K562 (cell line): ENCODE measurements around the gene ZFP3. TPM values are rescaled to one million over a fixed set of nuclear protein-coding genes. Genes with fewer than 3 reads are reported as not detected.
A peak's percentile ranks its signal among the peaks of the same experiment; 100 is the strongest.

Experiments
- DLX4 ChIP-seq: fragments of 250-450 bp; sonication (Bioruptor Pico); IDR thresholded peaks from 2 replicates; pipeline ENCODE4 v1.6.1; 2021; ENCODE audit warnings: mild to moderate bottlenecking
- E2F8 ChIP-seq: fragments of 450-650 bp; IDR thresholded peaks from 2 replicates; pipeline ENCODE4 v1.7.1; 2018; ENCODE audit warnings: mild to moderate bottlenecking, low read depth; ENCODE audit not compliant: partially characterized antibody
- ETV5 ChIP-seq: sonication (generic); formaldehyde crosslinking; IDR thresholded peaks from 2 replicates; pipeline ENCODE4 v1.4.0; 2020; ENCODE audit warnings: low read depth, mild to moderate bottlenecking, missing genetic modification reagents
- FOSL1 ChIP-seq: fragments of 200-800 bp; sonication (Bioruptor generic); conservative IDR thresholded peaks from 2 replicates; pipeline ENCODE4 v1.6.1; 2016; ENCODE audit warnings: missing genetic modification characterization, missing compliant biosample characterization
- FOXM1 ChIP-seq, 2 experiments: fragments of 450-650 bp in 1 of 2; sonication (generic) in 1 of 2; formaldehyde crosslinking in 1 of 2; IDR thresholded peaks; 2 replicates each; pipeline versions ENCODE4 v1.6.1 to v1.9.0; 2017 to 2022; ENCODE audit warnings: low read depth in 2 of 2, mild to moderate bottlenecking in 2 of 2, missing genetic modification reagents in 1 of 2, moderate library complexity in 1 of 2
- HNRNPL ChIP-seq: fragments of 200-400 bp; formaldehyde crosslinking; IDR thresholded peaks from 2 replicates; pipeline ENCODE4 v1.6.1; 2017; ENCODE audit warnings: low read depth, mild to moderate bottlenecking, low read length
- HNRNPLL ChIP-seq: fragments of 200-400 bp; formaldehyde crosslinking; IDR thresholded peaks from 2 replicates; pipeline ENCODE4 v1.6.1; 2017; ENCODE audit warnings: low read length, low read depth, mild to moderate bottlenecking; ENCODE audit not compliant: poor library complexity, severe bottlenecking
- HNRNPUL1 ChIP-seq: fragments of 200-400 bp; formaldehyde crosslinking; IDR thresholded peaks from 2 replicates; pipeline ENCODE4 v1.6.1; 2017; ENCODE audit warnings: low read length
- MLX ChIP-seq, 2 experiments: fragments of 450-650 bp in 1 of 2; sonication (generic) in 1 of 2; formaldehyde crosslinking; conservative IDR thresholded peaks; 2 replicates each; pipeline versions ENCODE4 v1.4.0 to v1.8.1; 2020 to 2022; ENCODE audit warnings: mild to moderate bottlenecking in 1 of 2, missing genetic modification reagents in 1 of 2
- NFRKB ChIP-seq: fragments of 450-650 bp; IDR thresholded peaks from 2 replicates; pipeline ENCODE4 v1.6.1; 2016; ENCODE audit warnings: low read depth
- RAD51 ChIP-seq: fragments of 450-650 bp; IDR thresholded peaks from 2 replicates; pipeline ENCODE4 v1.7.1; 2016; ENCODE audit warnings: low read depth, mild to moderate bottlenecking, borderline replicate concordance
- SIX5 ChIP-seq, 2 experiments: IDR thresholded peaks; 2 replicates each; pipeline ENCODE4 v1.6.1; 2011; ENCODE audit warnings: low read length in 2 of 2, borderline replicate concordance in 1 of 2, low read depth in 1 of 2, mild to moderate bottlenecking in 1 of 2, moderate library complexity in 1 of 2; ENCODE audit not compliant: insufficient read depth in 1 of 2
- SP1 ChIP-seq: sonication (generic); formaldehyde crosslinking; IDR thresholded peaks from 2 replicates; pipeline ENCODE4 v1.8.1; 2022; ENCODE audit warnings: mild to moderate bottlenecking, missing genetic modification reagents
- SRSF9 ChIP-seq: fragments of 200-400 bp; formaldehyde crosslinking; IDR thresholded peaks from 2 replicates; pipeline ENCODE4 v1.6.1; 2017; ENCODE audit warnings: low read depth, low read length, borderline replicate concordance
- ZBTB43 ChIP-seq: sonication (generic); formaldehyde crosslinking; IDR thresholded peaks from 2 replicates; pipeline ENCODE4 v1.8.0; 2023; ENCODE audit warnings: mild to moderate bottlenecking, missing genetic modification reagents
- ZFP1 ChIP-seq: fragments of 450-650 bp; formaldehyde crosslinking; IDR thresholded peaks from 2 replicates; pipeline ENCODE4 v1.4.0; 2020; ENCODE audit warnings: mild to moderate bottlenecking, mixed read lengths
- ZKSCAN3 ChIP-seq: fragments of 250-450 bp; sonication (Bioruptor Pico); IDR thresholded peaks from 2 replicates; pipeline ENCODE4 v1.4.0; 2020
- ZNF212 ChIP-seq: fragments of 450-650 bp; formaldehyde crosslinking; IDR thresholded peaks from 2 replicates; pipeline ENCODE4 v1.4.0; 2020; ENCODE audit warnings: mild to moderate bottlenecking
- ZNF764 ChIP-seq: fragments of 250-450 bp; sonication (Bioruptor Pico); IDR thresholded peaks from 2 replicates; pipeline ENCODE4 v1.4.0; 2020; ENCODE audit warnings: low read depth, mild to moderate bottlenecking, moderate library complexity
- polyA plus RNA-seq, 8 experiments: library from polyadenylated mRNA; depleted of rRNA in 4 of 8; stranded (reverse) in 5 of 8; unstranded in 3 of 8; fragments of >200 nt; fragmentation: Nextera tagmentation in 2 of 8; fragmentation: Illumina TruSeq in 1 of 8; extraction: Ambion mirVana in 2 of 8; extraction: Trizol in 1 of 8; gene quantifications; 2 replicates each; pipeline versions ENCODE4 v1.2.1 to v1.2.3, GENCODE V29; 2011 to 2014; ENCODE audit warnings: inconsistent platforms in 1 of 8, missing spikeins in 1 of 8
- total RNA-seq, 7 experiments: library from RNA; depleted of rRNA in 6 of 7; stranded (reverse); fragments of >200 nt in 6 of 7; fragmentation: Illumina TruSeq in 2 of 7; extraction: Trizol in 2 of 7; gene quantifications; 2 replicates each; pipeline versions ENCODE4 v1.2.1 to v1.2.3, GENCODE V29; 2011 to 2021; ENCODE audit warnings: low replicate concordance in 1 of 7
- TF ChIP-seq, protein P1 (sequence below): fragments of 250-450 bp; sonication (Bioruptor Pico); IDR thresholded peaks from 2 replicates; pipeline ENCODE4 v1.8.0; 2022; ENCODE audit warnings: inconsistent platforms

Gene ZFP3
- total and polyA plus RNA-seq, 9 of the 15 experiments (the other 6 are each of a cell fraction or from before 2014, with no cell fraction given): 0.04 TPM; not detected in 8

DNA sequence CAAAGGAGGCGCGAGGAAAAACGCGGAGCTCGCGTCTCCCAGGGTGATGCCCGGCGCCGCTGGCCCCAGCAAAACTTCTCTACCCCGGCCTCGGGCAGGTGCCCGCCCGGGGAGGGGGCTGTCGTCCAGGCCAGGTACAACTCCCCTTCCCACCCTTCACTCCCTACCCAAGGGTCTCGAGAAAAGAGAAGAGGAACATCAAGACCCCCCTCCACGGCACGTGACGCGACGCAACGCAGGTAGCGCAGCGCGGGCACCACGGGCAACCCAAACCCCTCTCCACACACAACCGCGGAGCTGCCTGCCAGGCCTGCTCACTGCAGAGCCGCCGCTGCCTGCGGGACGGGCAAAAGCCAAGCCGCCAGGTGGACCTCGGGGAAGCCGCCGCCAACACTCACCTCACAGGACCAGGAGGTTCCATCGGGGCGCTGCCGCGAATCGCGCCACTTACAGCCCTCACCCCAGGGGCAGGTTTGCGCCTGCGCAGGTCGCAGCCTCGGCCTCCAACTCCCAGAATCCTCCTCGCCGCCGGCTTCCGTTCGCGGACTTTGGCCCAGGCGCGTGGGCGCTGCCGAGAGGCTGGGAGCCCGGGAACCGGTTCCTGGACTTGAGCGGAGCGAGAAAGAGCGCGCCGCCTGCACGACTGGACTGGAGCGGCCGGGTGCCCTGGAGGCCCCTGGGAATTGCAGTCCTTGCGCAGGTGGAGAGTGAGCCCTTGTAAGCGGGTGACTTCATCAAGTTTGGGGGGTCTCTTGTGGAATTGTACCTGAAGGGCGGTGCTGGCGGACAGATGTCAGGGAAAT is 33.3 kb downstream of the ZFP3 start, which contains the start of gene ZNF232 (continued):
- TF ChIP-seq, protein P1, sequence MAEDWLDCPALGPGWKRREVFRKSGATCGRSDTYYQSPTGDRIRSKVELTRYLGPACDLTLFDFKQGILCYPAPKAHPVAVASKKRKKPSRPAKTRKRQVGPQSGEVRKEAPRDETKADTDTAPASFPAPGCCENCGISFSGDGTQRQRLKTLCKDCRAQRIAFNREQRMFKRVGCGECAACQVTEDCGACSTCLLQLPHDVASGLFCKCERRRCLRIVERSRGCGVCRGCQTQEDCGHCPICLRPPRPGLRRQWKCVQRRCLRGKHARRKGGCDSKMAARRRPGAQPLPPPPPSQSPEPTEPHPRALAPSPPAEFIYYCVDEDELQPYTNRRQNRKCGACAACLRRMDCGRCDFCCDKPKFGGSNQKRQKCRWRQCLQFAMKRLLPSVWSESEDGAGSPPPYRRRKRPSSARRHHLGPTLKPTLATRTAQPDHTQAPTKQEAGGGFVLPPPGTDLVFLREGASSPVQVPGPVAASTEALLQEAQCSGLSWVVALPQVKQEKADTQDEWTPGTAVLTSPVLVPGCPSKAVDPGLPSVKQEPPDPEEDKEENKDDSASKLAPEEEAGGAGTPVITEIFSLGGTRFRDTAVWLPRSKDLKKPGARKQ: no peak
- TF ChIP-seq ZFP1 (CRISPR knock-in tag) (no peak), SRSF9 (no peak), ZKSCAN3 (no peak), FOXM1 (IDR thresholded peaks at IDR 0.05; ENCODE audit: low read depth) (no peak), FOXM1 (CRISPR knock-in tag; IDR thresholded peaks at IDR 0.05; ENCODE audit: low read depth) (no peak), HNRNPLL (peak; percentile 96), RAD51 (peak; percentile 60), ZNF212 (CRISPR knock-in tag) (no peak), DLX4 (no peak), FOSL1 (tag) (no peak), MLX (CRISPR knock-in tag; conservative IDR thresholded peaks at IDR 0.05) (no peak), ETV5 (peak; percentile 63; the same call in 1 of the 2 replicates), SIX5 (IDR thresholded peaks at IDR 0.05; ENCODE audit: borderline replicate concordance in 1 of 2, insufficient read depth in 1 of 2, low read depth in 1 of 2, low read length in 2 of 2) (peak; percentile 34 to 57; a peak in 3 of 4 replicates), NFRKB (no peak), HNRNPL (peak; percentile 88; the same call in 1 of the 2 replicates), E2F8 (no peak), ZBTB43 (CRISPR knock-in tag) (no peak), SP1 (no peak), ZNF764 (CRISPR knock-in tag) (no peak), HNRNPUL1 (no peak)
